Cardiac atrium fibroblast (primary cell): ENCODE data around the gene PLXNA3. TPM values are rescaled to one million over a fixed set of nuclear protein-coding genes. Genes with fewer than 3 reads are reported as not detected.

ENCODE experiments used
- total RNA-seq: library from RNA; depleted of rRNA; stranded (reverse); fragments of >200 nt; gene quantifications from 2 replicates; pipeline ENCODE4 v1.2.3, GENCODE V29; 2015

PLXNA3 gene
- total RNA-seq, result 16.4 and 27.9 TPM in 2 replicates

DNA sequence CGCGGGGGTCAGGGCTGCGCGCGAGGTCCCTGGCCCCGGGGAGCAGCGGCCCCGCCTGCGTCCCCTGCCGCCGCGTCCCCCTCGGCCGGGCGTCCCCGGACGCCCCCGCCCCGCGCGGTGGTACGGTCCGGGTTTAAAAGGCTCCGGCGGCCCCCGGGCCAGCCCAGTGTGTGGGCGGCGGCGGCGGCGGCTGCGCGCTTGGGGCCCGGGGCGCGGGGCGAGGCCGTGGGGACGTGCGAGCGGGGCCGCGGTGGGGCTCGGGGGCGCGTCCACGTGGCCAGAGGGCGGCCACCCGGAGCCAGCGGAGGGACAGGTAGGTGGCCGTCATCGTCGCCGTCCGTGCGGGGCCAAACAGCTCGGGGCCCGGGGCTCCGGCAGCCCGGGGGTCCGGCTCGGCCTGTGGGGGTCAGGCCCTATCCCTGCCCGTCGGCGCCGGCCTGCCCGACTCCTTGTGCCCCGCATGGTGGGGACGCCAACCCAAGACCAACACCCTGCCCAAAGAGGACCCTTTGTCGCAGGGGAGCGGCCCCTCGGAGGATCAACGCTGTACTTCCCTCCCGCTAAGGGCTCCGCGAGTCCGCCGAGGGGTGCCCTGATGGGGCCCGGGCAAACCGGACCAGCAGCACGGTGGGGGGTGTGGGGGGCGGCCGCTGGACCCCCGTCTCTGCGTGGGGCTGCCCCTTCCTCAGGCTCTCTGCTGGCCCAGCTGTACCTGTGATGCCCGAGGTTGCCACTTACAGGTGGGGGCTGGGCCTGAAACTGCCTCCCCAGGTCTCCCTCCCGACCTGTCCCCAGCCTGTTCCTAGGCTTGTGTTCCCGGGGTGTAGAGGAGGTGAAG is at the start of gene PLXNA3:
Gene PLXNA3, plus strand, starts transcription at position 166 of the 838 bp plus-strand sequence. CDS start 1,903 bp downstream, outside the sequence.

DNA sequence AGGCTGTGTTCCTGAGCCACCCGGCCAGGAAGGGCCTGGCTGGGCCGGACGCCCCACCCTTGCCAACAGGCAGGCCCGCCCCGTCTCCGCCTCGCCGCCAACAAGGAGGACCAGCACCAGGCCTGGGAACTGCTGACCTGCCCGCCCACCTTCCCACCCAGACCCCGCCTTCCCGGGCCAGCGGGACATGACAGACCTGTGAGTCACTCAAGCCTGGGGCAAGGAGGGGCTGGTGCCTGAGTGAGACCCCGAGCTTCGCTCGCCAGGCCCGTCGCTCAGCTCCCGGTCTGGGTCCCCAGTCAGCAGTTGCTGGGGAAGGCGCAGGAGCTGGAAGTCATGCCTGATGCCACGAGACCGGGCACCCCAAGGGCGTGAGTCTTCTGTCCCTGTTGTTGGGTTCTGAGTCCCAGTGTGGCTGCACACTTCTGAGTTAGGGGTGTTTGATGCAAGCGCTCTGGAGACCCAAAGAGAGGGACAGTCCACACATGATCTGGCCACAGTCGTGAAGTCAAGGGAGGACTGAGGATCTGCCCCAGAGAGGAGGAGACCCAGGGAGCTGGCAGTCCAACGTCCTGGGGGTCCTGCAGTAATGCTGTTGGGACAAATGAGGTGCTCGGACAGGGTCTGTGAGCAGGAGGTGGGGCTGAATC is 48.7 kb upstream of the PLXNA3 start, which contains the start of gene DNASE1L1:
Gene DNASE1L1, minus strand, starts transcription at position 33 of the 650 bp plus-strand sequence. CDS start 3,686 bp downstream, outside the sequence.

DNA sequence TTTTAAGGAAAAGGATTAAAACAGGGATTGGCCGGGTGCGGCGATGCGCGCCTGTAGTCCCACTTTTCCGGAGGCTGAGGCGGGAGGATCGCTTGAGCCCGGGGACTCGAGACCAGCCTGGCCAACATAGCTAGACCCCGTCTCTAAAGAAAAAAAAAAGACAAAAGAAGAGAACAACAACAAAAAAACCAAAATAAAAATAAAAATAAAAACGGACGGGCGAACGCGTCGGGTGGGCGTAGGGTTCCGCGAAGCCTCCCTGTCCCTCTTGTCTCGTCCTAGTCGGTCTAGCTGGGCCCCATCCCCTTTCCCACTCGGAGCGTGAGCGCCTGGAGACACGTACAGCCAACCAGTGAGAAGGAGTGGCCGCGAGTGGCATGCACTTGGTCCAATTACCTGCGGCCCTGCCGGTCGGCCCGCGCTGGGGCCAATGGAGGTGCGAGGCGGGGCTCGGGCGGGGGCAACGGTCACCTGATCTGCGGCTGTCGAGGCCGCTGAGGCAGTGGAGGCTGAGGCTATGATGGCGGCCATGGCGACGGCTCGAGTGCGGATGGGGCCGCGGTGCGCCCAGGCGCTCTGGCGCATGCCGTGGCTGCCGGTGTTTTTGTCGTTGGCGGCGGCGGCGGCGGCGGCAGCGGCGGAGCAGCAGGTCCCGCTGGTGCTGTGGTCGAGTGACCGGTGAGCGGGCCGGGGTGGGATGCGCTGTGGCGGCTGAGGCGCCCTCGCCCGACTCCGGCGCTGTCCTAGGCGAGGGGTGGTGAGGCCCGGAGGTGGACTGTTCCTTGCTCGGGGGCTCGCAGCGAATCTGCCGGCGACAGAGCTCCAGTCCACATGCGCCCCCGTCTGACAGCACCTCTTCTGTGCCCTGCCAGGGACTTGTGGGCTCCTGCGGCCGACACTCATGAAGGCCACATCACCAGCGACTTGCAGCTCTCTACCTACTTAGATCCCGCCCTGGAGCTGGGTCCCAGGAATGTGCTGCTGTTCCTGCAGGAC is 29.6 kb upstream of the PLXNA3 start, which contains the start of gene ATP6AP1:
Gene ATP6AP1, plus strand, starts transcription at position 502 of the 996 bp plus-strand sequence. Its CDS starts 16 bp downstream, at position 518.

DNA sequence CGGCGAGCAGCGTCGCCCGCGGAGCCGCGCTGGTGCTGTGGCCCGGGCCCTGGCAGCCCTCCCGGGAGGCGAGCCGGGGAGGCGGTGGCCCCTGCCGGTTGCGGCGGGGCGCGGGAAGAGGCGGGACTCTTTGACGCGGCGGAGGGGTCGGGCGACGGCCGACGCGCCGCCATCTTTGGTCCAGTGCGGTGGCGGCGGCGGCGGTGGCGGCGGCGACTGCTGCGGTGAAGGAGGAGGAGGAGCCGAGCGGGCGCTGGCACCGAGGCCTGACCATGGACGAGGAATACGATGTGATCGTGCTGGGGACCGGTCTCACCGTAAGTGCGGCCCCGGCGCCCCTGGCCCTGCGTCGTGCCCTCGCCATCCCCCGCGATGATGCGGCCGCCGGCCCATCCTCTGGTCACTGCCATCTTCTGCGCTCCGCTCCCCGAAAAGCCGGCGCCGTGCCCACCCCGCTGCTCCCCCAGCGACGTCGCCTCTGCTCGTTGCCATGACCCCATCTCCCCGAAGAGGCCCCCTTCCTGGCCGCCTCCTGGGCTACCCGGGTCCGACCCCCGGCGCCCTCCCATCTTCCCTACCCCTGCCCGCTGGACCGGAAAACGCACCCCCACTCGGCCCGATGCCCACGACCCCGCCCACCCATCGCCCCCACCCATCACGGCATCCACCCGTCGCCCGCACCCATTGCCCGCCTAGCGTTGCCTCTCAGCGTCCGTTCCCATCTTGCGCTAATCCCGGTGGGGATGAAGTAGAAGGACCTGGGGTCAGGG is 20.9 kb upstream of the PLXNA3 start, which contains the start of gene GDI1:
Gene GDI1, plus strand, starts transcription at position 172 of the 770 bp plus-strand sequence. Its CDS starts 101 bp downstream, at position 273.

DNA sequence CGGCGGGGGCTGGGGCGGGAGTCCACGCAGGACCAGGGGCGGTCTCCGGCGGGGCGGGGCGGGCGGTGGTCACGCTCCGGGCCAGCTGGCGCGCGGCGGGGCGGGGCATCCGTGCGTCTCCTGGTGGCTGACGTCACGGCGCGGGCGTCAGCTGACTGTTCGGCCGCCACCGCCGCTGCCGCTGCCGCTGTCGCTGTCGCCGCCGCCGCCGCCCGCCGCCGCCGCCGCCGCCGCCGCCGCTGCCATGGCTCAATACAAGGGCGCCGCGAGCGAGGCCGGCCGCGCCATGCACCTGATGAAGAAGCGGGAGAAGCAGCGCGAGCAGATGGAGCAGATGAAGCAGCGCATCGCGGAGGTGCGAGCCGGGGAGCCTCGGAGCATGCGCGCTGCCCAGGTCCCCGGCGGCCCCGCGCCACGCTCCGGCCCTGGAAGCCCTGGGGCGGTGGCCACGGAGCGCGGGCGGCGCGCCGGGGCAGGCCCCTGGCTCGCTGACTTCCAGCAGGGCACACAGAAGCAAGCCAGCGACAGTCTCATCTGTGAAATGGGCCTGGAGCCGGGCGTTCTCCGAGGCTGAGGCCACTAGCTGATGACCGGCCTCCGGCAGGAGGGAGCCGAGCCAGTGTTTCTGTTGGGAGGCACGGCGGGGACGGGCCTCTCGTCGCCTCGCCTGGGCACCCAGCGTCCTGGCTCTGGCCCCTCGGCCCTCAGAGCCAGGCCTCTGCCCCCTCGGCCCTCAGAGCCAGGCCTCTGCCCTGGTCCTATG is 13.9 kb upstream of the PLXNA3 start, which contains the start of gene FAM50A:
Gene FAM50A, plus strand, starts transcription at position 150 of the 763 bp plus-strand sequence. Its CDS starts 95 bp downstream, at position 245.

DNA sequence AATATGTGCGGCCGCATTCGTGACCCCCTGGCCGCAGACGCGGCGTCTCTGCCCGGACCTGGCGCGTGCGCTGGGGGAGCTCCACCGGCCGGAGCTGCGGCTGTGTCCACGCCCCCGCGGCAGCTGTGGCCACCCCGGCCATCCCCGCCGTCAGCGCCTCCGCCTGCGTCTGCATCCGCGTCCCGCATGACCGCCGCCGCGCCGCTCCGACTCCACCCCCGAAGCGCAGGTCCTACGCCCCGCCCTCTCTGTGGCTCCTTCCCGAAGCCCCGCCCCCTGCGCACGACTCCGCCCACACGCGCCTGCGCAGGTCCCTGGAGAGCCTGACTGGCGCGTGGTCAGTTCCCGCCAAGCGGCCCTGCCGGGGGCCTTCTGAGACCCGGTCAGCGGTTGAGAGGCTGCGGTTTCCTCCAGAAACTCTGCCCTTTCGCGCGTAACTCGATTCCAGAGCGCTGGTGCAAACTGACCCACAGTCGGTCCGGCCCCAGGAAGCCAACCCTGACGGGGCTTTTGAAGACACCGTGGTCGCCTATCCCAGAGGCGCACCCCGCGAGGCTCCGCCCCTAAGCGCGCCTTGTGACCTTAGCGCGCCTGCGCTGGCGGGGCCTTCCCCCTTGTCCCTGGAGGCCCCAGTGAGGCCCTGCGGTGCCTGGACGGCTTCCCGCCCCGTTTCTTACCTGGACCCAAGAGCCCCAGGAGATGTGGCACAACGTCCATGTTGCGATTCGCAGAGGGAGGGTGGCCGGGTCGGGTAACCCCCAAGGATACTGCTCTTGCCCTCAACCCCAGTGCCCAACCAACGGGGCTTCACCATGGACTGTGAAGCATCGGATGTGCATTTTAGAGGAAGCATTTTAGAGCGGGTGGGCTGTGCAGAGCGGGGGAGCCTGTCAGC is 20.9 kb downstream of the PLXNA3 start, which contains the start of gene LAGE3:
Gene LAGE3, minus strand, starts transcription at position 554 of the 895 bp plus-strand sequence. Its CDS starts 366 bp downstream, at position 188.

DNA sequence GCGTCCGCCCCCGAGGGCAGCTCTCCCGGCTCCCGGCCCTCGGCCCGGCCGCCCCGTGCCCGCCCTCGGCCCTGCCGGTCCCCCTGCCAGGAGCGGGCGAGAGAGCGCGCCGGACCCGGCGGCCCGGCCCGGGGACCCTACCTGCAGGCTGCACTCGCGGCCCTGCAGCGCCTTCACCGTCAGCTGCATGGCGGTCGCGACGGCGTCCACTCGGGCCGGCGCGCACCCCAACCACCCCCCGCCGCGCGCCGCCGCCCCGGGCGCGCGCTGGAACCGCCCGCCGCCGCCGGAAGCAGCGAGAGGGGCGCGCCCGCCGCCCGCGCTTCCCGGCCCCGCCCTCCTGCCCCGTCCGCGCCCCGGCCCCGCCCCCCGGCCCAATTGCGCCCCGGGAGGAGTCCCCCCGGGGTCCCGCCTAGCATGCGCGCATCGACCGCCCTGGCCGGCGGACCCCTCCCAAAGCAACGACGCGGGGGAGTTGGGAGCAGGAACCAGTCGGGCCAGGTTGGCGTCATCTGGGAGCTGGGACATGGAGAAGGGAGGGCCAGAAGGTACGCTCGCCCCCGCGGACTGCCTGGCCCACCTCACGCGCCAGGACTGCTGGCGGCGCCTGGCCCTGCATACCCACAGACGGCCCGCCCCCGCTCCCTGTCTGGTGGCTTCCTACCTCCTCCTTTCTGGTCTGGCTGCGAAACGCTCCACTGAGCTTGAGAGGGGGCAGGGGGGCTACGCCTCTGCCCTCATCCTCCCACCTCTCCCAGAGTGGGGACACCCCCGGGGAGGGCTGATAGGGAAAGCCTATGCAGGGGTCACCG is 28.5 kb downstream of the PLXNA3 start, which contains the start of gene UBL4A:
Gene UBL4A, minus strand, starts transcription at position 220 of the 812 bp plus-strand sequence. Its CDS starts 31 bp downstream, at position 189.

DNA sequence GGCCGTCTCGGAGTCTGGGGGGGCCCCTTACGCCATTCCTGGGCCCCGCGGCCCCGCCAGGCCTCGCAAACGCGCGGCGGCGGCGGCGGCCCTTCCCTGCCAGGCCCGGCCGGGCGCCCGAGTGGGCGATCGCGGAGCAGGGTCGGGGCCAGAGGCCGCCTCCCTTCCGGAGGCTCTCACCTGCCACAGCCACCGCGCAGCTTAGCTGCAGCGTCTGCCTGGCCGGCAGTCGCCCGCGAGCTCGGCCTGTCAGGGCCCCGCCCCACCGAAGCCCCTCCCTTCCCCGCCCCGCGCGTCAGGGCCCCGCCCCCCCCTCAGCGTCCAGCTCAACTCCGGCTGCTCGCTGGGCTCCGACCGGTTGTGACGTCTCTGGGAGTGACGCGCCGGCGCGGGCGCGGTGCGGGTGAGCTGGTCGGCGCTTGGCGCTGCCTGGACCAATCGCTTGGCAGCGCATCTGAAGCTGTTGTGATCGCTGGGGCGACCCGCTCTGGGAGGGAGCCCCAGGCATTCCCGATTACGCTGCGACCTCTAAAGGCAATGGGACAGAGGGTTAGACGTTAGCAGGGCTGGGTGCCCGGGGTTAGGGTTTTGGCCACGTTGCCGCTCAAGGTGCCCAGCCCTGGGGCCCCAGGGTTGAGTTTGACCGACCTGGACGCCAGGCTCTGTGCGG is 32.5 kb downstream of the PLXNA3 start, which contains the start of gene SLC10A3:
Gene SLC10A3, minus strand, starts transcription at position 216 of the 670 bp plus-strand sequence. CDS start 1,689 bp downstream, outside the sequence.

DNA sequence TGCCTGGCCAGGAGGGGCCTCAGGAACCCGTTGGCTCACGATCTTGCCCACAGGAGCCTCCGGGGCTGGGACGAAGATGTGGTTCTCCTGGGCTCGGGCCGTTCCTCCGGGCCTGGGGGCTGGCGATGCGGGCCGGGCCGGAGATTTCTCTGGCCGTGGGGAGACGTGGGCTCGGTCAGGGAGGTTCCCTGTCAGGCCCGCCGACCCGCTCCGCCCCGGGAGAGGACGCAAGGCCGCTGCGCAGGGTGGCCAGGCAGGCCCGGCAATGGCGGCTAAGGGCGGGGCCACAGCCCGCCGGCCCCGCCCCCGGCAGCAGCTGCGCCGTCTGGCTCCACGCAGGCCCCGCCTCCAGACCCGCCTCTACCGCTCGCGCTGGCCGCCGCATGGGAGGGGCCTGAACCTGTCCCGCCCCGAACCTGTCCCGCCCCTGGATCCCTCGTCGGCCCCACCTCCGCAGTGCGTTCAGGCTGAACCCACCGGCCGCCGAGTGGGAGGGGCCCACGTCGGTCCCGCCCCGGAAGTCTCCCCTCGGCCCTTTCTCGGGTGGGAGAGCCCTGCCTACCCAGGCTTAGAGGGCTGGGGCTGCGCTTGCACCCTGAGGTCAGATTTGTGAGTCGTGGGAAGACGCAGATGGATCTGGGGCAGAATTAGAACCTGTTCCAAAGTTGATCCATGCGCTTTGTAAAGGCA is 58.0 kb downstream of the PLXNA3 start, which contains the start of gene FAM3A:
Gene FAM3A, minus strand, starts transcription at position 267 of the 690 bp plus-strand sequence. CDS start 460 bp downstream, outside the sequence.

Other genes starting within 250 kb of the PLXNA3 start
- gene OPN1MW2, start 238.5 kb upstream of the PLXNA3 start, total RNA-seq, result not detected in 2 replicates
- not detected in 2 replicates for gene OPN1MW3, start 200.7 kb upstream of the PLXNA3 start, total RNA-seq
- gene TEX28, start 163.2 kb upstream of the PLXNA3 start, total RNA-seq, result not detected in 2 replicates
- not detected in 2 replicates for gene TKTL1, start 162.5 kb upstream of the PLXNA3 start, total RNA-seq
- 1,709 and 1,856 TPM in 2 replicates for gene FLNA, start 83.6 kb upstream of the PLXNA3 start, total RNA-seq
- 54.3 and 54.6 TPM in 2 replicates for gene EMD, start 79.0 kb upstream of the PLXNA3 start, total RNA-seq
- gene RPL10, start 59.9 kb upstream of the PLXNA3 start, total RNA-seq, result 8,491 and 9,302 TPM in 2 replicates
- 35.8 and 45.7 TPM in 2 replicates for gene DNASE1L1, start 49.0 kb upstream of the PLXNA3 start, total RNA-seq
- 19.1 and 28.9 TPM in 2 replicates for gene TAFAZZIN, start 46.7 kb upstream of the PLXNA3 start, total RNA-seq
- 43.1 and 68.5 TPM in 2 replicates for gene ATP6AP1, start 29.6 kb upstream of the PLXNA3 start, total RNA-seq
- 131 TPM in 2 replicates for gene GDI1, start 21.1 kb upstream of the PLXNA3 start, total RNA-seq
- 54.2 and 83.9 TPM in 2 replicates for gene FAM50A, start 14.1 kb upstream of the PLXNA3 start, total RNA-seq
- gene LAGE3, start 21.0 kb downstream of the PLXNA3 start, total RNA-seq, result 37.9 and 38.1 TPM in 2 replicates
- gene UBL4A, start 28.3 kb downstream of the PLXNA3 start, total RNA-seq, result 29.8 and 54.5 TPM in 2 replicates
- gene SLC10A3, start 32.3 kb downstream of the PLXNA3 start, total RNA-seq, result 35.5 and 50.5 TPM in 2 replicates
- 43.1 and 44.9 TPM in 2 replicates for gene FAM3A, start 58.0 kb downstream of the PLXNA3 start, total RNA-seq
- gene G6PD, start 88.6 kb downstream of the PLXNA3 start, total RNA-seq, result 285 and 345 TPM in 2 replicates
- 10.7 and 15.7 TPM in 2 replicates for gene IKBKG, start 89.3 kb downstream of the PLXNA3 start, total RNA-seq
- not detected in 2 replicates for gene CTAG1A, start 126.9 kb downstream of the PLXNA3 start, total RNA-seq
- not detected in 2 replicates for gene CTAG1B, start 161.0 kb downstream of the PLXNA3 start, total RNA-seq
- gene CTAG2, start 195.3 kb downstream of the PLXNA3 start, total RNA-seq, result not detected in 2 replicates